GM21576 (cell line): ENCODE data around the gene HSF4.

Experiments used
- ATAC-seq: cut with Tn5 transposase; IDR thresholded peaks from one replicate; pipeline ENCODE4 v1.9.1; 2021; ENCODE audit warnings: mild to moderate bottlenecking, moderate library complexity; ENCODE audit not compliant: unreplicated experiment

Gene HSF4

GRCh38 chr16:67150047-67150832 is 14.3 kb upstream of the HSF4 start:
- ATAC-seq = no peak

- ATAC-seq = no peak
Measured at GRCh38 chr16:67150833-67151396, 13.6 kb upstream of the HSF4 start, which contains the start of gene B3GNT9. Gene B3GNT9, minus strand, starts transcription at chr16:67150998. Its CDS starts 513 bp downstream, at chr16:67150485.

- ATAC-seq = no peak
Measured at GRCh38 chr16:67151431-67152097, 13.0 kb upstream of the HSF4 start.

GRCh38 chr16:67154578-67155294 is 9.8 kb upstream of the HSF4 start:
- no peak for ATAC-seq

- ATAC-seq = no peak
Measured at GRCh38 chr16:67155295-67156142, 9.0 kb upstream of the HSF4 start.

- ATAC-seq = no peak
Measured at GRCh38 chr16:67156143-67156844, 8.3 kb upstream of the HSF4 start.

- no peak for ATAC-seq
Measured at GRCh38 chr16:67157106-67157748, 7.3 kb upstream of the HSF4 start.

GRCh38 chr16:67157892-67158635 is 6.5 kb upstream of the HSF4 start:
- ATAC-seq = no peak

GRCh38 chr16:67158637-67159600 is 5.6 kb upstream of the HSF4 start:
- peak; percentile 44 for ATAC-seq

GRCh38 chr16:67161595-67162058 is 2.9 kb upstream of the HSF4 start:
- ATAC-seq = no peak

GRCh38 chr16:67162506-67163163 is 1.9 kb upstream of the HSF4 start:
- ATAC-seq = no peak

GRCh38 chr16:67163164-67163998 is 1.2 kb upstream of the HSF4 start:
- no peak for ATAC-seq

- no peak for ATAC-seq
Measured at GRCh38 chr16:67163999-67164558, 466 bp upstream of the HSF4 start.

- ATAC-seq = no peak
Measured at GRCh38 chr16:67165121-67166078, 855 bp downstream of the HSF4 start.
